Measurements from ENCODE around the gene P2RX6.

Gene P2RX6

DNA sequence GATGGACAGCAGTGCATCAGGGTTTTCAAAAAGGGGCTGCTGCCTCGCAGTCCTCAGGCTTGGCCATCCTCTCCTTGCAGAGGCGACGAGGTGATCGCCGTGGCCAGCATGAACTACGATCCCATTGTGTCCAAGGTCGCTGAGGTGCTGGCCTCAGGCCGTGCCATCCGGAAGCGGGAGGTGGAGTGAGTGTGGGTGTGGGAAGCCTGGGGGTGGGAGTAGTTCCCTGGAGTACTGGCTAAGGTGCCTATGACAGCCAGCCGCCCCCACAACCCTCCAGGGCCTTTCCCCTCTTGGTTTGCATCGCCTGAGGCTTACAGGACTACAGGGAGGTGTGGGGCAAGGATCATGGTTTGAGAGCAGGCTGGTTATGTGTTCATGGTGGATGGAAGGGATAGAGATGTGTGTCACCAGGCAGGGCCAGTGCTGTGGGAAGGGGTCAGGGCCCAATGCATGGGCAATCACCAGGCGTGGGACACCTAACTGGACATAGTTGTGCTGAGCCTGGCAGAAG lies 35.0 kb upstream of the P2RX6 start:
- DNase-seq (ENCODE audit: low read depth, low spot score): no peak

DNA sequence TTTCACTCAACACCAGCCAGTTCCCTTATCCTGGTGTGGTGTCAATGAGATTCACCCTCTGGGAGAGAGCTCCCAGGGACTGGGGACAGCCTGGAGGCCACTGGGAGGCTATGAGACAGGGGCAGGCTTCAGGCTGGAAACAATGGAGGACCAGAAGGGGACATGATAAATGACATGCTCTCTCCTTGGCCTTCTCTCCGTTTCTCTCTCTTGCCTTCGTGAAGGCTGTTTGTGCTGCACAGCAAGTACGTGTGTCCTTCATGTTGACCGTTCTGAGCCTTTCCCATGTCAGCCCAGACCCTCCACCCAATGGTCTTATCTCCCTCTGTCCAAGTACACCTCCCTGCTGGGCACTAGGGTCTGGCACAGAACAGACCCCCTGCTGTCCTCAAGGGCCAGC lies 34.4 kb upstream of the P2RX6 start:
- DNase-seq (ENCODE audit: low read depth, low spot score): no peak

DNA sequence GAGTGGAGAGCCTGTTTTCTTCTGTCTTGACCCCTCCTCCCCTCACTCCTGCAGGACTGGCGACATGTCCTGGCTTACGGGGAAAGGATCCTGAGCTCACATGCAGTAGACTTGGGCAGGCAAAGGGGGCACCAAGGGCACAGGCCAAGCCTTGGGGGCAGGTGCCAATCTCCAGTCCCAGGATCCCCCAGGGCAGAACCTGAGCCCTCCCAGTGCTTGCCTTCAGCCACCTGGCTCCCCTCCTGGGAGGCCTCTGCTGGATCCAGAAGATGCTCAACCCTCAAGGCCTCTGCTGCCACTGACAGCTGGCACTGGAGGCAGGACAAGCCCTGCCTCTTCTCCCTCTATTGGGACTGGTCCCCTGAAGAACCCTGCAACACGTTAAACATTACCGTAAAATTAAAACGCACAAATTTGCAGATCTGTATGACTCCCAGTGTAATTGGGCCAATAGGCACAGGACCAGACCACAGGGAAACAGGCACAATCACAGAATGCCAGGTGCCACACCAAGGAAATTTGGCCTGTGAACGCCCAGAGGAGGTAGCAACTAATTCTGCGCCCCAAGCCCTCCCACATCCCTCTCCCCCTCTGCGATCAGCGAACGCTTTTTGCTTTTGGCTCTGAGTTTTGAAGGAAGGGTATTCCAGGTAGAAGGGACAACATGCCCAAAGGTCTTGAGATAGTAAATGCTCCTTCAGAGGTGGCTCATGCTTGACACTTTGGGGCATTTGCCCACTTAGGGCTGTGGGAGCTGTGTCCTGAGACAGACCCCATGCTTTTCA lies 33.8 kb upstream of the P2RX6 start:
- no peak for DNase-seq (ENCODE audit: low read depth, low spot score)

- DNase-seq (ENCODE audit: low read depth, low spot score): peak; percentile 41
Measured at GRCh38 chr22:20981787-20982562, 33.0 kb upstream of the P2RX6 start, which contains the start of gene LZTR1. Gene LZTR1 (plus strand): TSS chr22:20982297. CDS start chr22:20982372, 75 bp downstream.

- no peak for DNase-seq (ENCODE audit: low read depth, low spot score)
Measured at GRCh38 chr22:20982563-20982882, 32.4 kb upstream of the P2RX6 start.

- DNase-seq (ENCODE audit: low read depth, low spot score): no peak
Measured at GRCh38 chr22:20983081-20983771, 31.7 kb upstream of the P2RX6 start.

- DNase-seq (ENCODE audit: low read depth, low spot score): no peak
Measured at GRCh38 chr22:20985720-20986119, 29.2 kb upstream of the P2RX6 start.

- DNase-seq (ENCODE audit: low read depth, low spot score): no peak
Measured at GRCh38 chr22:20986365-20986764, 28.6 kb upstream of the P2RX6 start.

DNA sequence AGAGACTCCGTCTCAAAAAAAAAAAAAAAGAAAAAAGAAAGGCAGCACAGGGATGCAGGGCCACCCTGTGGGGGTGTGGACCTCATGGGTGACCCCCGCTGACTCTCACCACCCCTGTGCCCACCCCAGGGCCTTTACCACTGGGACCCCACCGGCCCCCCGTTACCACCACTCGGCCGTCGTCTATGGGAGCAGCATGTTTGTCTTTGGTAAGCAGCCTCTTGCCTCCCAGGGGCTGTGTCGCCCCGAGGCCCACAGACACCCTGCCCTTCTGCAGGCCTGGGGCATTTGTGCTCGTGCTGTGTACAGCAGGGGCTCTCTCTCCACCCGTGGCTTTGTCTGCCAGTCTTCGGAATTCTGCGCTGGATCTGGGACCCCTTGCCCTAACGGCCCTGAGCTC lies 27.6 kb upstream of the P2RX6 start:
- DNase-seq (ENCODE audit: low read depth, low spot score): no peak

- no peak for DNase-seq (ENCODE audit: low read depth, low spot score)
Measured at GRCh38 chr22:20988573-20989322, 26.2 kb upstream of the P2RX6 start.

GRCh38 chr22:20989323-20990138 lies 25.4 kb upstream of the P2RX6 start:
- DNase-seq (ENCODE audit: low read depth, low spot score): no peak

DNA sequence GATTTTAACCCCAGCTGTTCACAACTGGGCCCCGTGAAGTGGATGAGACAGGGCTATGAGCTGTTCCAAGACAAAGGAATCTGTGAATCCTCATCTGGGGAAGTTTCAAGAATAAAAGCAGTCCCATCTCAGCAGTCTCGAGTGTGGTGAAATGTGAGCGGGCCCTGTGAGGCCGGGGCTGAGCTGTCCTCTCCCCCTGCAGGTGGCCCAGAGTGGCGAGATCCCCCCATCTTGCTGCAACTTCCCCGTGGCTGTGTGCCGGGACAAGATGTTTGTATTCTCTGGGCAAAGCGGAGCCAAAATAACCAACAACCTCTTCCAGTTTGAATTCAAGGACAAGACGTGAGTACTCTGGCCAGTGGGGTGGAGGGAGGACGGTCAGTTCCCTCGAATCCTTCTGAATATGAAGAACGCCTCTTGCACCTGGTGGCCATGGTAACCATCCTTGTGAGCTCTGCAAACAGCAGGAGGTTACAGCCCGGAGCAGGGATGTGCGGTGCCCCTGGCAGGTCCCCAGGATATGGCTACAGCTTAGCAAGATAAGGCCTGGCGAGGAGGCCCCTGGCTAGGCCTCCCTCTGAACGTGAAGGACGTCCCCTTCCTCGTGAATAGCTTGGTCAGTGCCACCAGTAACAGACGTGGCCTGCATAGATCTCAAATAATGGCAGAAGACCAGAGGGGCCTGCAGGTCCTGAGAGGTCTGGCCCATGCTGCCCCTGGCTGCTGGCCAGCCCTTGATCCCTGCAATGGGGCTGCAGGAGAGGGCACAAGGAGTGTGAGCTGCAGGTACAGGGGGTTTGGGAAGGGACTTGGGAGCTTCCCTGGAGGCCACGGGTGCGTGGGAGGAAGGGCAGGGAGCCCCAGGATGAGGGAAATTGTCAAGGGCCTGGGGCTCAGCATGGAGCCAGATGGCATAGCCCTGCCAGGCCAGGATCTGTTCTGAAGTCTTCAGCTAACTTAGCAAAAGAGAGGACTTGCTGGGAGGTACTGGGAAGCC lies 24.5 kb upstream of the P2RX6 start:
- DNase-seq (ENCODE audit: low read depth, low spot score): no peak

- DNase-seq (ENCODE audit: low read depth, low spot score): no peak
Measured at GRCh38 chr22:20991252-20992055, 23.5 kb upstream of the P2RX6 start.

GRCh38 chr22:20992056-20992442 lies 22.9 kb upstream of the P2RX6 start:
- DNase-seq (ENCODE audit: low read depth, low spot score): no peak

DNA sequence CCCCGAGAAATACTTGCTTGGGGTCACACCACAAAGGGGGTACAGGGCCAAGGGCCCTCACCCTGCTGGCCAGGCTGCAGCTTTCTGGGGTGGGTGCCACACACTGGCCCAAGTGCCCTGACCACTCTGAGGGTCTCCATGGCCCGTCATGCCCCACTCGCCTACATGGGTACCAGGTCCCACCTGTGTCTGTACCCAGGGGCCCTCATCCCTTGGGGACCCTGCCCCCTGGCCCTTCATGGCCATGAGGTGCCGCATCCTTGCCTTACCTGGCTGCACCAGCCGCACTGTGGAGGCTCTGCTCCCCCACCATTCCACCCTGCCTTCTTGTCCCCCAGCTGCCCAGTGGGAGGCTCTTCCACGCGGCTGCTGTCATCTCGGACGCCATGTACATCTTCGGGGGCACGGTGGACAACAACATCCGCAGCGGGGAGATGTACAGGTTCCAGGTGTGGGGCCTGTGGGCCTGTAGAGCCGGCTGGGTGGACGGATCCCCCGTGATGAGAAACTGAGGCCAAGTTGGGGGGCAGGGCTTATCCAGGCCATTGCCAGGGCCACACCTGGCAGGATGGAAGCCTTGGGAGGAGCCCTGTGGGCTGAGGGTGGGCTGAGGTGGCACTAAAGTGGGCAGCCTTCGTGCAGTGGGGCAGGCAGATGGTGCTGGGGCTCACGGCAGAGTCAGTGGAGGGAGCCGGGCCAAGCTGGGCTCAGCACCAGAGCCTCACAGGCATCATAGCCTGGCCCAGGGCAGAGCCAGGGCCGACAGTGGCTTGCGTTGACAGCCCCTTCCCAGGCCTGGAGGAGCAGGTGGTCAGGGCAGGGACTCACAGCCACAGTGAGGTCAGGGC lies 22.3 kb upstream of the P2RX6 start:
- DNase-seq (ENCODE audit: low read depth, low spot score): no peak

GRCh38 chr22:20993304-20994127 lies 21.4 kb upstream of the P2RX6 start:
- DNase-seq (ENCODE audit: low read depth, low spot score): no peak

Measured in activated naive CD8-positive, alpha-beta T cell treated with anti-CD3 and anti-CD28 coated beads, Interleukin-2, amount 50 U/mL, for 16 hours (primary cell).